ENCODE data around the gene ANKRD34A. TPM values are rescaled to one million over a fixed set of nuclear protein-coding genes. Genes with fewer than 3 reads are reported as not detected.

Gene ANKRD34A
- total RNA-seq (ENCODE audit: low replicate concordance): 0.15 and 0.35 TPM in 2 replicates

DNA sequence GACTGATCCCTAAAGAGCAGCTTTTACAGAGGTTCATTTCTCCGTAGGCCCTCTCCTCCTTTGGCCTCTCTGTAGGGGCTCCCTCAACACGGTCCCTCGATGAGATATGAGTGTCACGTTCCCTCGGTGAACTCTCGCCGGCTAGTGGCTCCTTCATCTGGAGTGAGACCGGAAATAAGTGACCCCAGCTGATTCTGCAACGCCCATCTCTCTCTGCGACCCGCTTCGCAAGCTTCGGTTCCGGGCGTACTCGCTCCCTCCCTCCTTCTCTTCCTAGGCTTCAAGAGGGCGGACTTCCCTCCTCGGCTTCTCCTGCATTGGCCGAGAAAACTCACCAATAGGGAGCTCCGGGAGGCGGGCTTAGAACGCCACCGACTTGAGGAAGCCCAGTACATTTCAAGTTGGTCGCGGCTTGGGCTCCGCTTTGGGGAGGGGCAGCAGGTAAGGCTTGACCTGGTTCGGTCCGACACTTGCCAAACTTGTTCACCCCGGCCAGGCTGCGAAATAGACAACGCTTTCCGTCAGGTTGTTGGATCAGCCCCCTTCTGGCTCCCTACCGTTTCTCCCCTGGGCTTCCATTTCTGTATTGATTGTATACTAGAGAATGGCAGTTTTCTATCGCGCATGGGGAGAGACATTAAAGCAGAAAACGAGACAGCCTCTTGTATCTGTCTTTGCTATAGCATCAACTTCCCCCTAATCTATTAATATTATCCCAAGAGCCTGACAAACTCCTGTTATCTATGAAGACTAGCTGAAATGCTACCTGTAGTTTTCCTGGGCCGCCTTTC lies at the start of gene ANKRD34A, which contains the start of gene POLR3GL:
ANKRD34A (minus strand) TSS at position 248 of the 791 bp plus-strand sequence. CDS start 2,816 bp downstream, outside the sequence.
POLR3GL (plus strand) TSS at position 363 of the 791 bp plus-strand sequence. CDS start 10,176 bp downstream, outside the sequence.

DNA sequence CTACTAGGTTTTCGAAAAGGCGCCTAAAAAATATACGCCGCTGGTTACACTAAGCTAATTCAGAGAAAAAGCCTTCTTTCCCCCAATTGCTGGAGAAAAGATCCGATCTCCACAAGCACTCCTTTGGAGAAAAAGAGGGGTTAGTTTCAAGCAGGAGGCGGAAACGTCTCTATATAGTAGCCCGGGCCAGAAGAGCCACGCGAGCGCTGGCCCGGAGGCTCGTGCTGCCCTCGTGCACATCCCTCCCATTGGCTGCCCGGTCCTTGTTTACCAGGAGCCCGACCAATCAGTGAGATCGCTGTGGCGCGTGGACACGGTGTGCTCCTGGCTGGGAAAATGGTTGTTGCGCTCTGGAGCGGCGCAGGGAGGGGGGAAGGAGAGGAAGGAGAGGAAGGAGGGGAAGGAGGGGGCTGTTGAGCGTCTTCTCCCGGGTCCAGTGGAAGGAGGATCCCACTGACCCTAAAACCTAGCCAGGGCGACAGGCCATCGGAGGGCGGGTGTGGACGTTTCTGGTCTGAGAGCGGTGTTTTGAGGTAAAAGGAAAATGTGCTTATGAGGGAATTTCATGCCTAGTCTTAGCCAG lies 32.1 kb upstream of the ANKRD34A start, which contains the start of gene TXNIP:
TXNIP (minus strand) TSS at position 147 of the 583 bp plus-strand sequence. CDS start 313 bp downstream, outside the sequence.

DNA sequence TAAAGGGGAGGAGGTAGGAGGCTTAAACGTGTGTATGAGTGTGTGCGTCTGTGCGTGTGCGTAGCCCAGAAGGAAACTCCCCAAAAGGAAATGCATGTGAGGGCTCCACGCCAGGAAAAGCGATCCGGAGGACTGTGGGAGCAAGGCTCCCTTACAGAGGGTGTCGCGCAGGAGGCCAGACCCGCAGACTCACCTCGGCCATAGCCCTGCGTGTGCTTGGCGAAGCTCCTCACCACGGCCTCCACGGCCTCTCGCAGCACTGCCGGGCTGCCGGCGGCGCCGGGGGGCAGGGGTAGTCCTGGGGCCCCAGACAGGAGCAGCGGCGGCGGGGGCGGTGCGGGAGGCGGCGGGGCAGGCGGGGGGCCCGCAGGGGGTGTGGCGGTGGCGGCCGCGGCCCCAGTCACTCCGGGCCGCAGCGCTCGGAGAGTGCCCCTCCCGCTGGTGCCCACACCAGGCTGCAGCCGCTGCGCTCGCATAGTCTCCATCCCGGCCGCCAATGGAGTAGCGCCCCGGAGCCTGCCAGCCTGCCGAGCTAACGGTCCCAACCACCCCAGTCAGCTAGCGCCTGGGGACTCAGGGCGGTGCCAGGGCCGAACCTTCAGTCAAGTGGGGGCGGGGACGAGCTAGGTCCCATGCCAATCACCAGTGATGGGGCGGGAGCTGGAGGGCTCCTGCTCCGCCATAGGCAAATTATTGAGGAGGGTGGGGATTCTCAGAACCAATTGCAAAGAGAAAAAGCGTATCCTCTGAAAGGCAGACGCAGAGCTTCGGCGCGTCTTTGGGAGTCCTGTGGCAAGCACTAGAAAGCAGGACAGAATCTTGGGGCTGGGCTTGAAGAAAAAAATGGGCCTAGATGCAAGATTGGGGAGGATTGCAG lies 6.7 kb downstream of the ANKRD34A start, which contains the start of gene LIX1L:
LIX1L (minus strand) TSS at position 575 of the 877 bp plus-strand sequence; CDS start at position 485, 90 bp downstream.

DNA sequence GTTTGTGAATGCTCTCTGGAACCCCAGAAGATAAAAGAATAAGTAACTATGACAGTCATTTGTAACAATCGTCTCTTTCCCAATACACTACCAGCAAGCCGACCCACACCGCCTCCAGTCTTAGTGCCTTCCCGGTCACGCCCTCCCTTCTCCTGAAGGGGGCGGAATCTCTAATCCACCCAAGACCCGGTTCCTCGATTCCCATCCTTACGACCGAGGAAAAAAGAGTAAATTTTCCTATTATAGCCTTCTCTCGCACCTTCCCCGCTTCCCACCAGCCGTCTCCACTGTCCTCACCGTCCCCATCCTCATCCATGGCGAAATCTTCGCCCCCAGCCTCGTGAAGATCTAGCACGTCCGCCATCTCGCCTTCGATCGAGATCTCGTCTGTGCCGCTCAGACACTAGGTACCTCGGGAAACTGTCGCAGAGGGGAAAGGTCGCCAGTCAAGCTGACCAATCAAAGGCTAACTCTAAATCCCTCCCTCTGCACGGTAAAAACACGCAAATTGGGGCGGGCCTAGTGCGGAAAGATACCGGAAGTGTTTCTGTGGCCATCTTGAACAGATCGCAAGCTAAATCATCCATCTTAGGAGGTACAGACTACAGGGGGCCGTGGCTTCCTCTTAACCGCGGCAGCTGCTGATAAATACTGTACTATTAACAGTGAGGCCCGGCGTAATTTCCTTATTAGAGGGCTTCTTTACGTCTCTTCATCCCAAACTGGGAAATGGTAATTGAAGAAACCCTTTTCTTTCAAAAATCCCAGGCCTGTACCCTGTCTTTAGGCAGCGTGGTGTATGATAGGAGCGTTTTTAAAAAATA lies 37.1 kb downstream of the ANKRD34A start, which contains the start of gene RBM8A:
RBM8A (minus strand) TSS at position 422 of the 824 bp plus-strand sequence; CDS start at position 364, 58 bp downstream.

DNA sequence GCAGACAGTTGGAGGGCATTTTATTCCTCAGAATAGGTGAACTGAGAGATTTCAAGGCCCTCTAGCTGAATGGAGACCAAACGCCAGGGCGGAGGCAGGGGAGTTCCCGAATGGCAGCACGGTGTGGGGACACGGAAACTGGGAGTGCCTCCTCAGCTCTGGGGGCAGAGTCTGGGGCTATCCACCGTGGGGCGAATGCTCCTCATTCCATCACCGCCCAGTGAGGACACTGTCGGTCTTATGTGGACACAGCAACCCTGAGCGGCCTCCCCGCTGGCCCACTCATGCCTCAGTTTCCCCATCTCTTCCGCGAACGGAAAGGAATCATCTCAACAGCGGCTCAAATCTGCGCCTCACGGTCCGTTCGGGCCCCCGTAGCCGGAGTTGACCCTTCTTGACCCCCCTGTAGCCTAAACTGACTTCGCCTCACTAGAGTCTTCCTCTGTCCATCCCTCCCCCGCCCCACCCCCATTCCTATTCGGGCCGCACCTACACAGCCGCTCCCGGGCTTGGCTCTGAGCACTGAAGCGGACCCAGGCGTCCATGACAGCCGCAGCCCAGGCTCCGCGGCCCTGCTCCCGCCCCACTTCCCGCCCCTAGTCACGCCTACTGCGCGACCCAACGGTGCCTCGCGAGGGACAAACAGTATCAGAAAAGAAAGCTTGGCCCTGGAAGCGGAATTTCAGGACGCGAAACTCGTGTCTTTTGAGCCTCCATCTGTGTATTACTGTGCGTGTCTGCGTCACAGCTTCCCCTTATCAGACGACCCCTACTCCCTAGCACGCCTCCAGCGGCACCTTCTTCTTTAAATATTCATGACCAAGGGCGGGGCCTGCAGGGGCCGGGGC lies 46.0 kb downstream of the ANKRD34A start, which contains the start of gene PEX11B:
PEX11B (minus strand) TSS at position 574 of the 848 bp plus-strand sequence; CDS start at position 545, 29 bp downstream.

Other genes with a start within 250 kb of the ANKRD34A start
- gene CD160, start 245.1 kb downstream of the ANKRD34A start, total RNA-seq (ENCODE audit: low replicate concordance): 0.12 TPM in 1 of 2 replicates, not detected in the other
- gene RNF115, start 140.5 kb downstream of the ANKRD34A start, total RNA-seq (ENCODE audit: low replicate concordance): 7.7 and 8.9 TPM in 2 replicates
- 21.0 and 28.4 TPM in 2 replicates for gene POLR3C, start 140.4 kb downstream of the ANKRD34A start, total RNA-seq (ENCODE audit: low replicate concordance)
- 1.2 and 4.4 TPM in 2 replicates for gene NUDT17, start 118.9 kb downstream of the ANKRD34A start, total RNA-seq (ENCODE audit: low replicate concordance)
- 2.5 and 6.3 TPM in 2 replicates for gene PIAS3, start 105.5 kb downstream of the ANKRD34A start, total RNA-seq (ENCODE audit: low replicate concordance)
- gene ANKRD35, start 78.7 kb downstream of the ANKRD34A start, total RNA-seq (ENCODE audit: low replicate concordance): 0.45 and 1.4 TPM in 2 replicates
- gene ITGA10, start 54.5 kb downstream of the ANKRD34A start, total RNA-seq (ENCODE audit: low replicate concordance): 0.23 and 7.4 TPM in 2 replicates
- 22.6 and 25.1 TPM in 2 replicates for gene PEX11B, start 45.9 kb downstream of the ANKRD34A start, total RNA-seq (ENCODE audit: low replicate concordance)
- 154 and 166 TPM in 2 replicates for gene RBM8A, start 37.1 kb downstream of the ANKRD34A start, total RNA-seq (ENCODE audit: low replicate concordance)
- gene LIX1L, start 6.6 kb downstream of the ANKRD34A start, total RNA-seq (ENCODE audit: low replicate concordance): 8.4 and 15.4 TPM in 2 replicates
- 15.6 and 23.4 TPM in 2 replicates for gene POLR3GL, start 115 bp upstream of the ANKRD34A start, total RNA-seq (ENCODE audit: low replicate concordance)
- 59.5 and 488 TPM in 2 replicates for gene TXNIP, start 32.0 kb upstream of the ANKRD34A start, total RNA-seq (ENCODE audit: low replicate concordance)
- not detected in 2 replicates for gene HJV, start 57.2 kb upstream of the ANKRD34A start, total RNA-seq (ENCODE audit: low replicate concordance)
- 1.9 and 2.3 TPM in 2 replicates for gene NBPF10, start 180.2 kb upstream of the ANKRD34A start, total RNA-seq (ENCODE audit: low replicate concordance)